K562 (cell line): ENCODE data around the gene NEURL2. TPM values are rescaled to one million over a fixed set of nuclear protein-coding genes. Genes with fewer than 3 reads are reported as not detected.

Experiments used
- ATAC-seq: fragments of 200-7000 bp; cut with Tn5 transposase; 3 replicates; pipeline ENCODE4 v1.9.1; 2020; ENCODE audit warnings: moderate library complexity
- BruUV-seq: library from RNA; stranded (reverse); fragments of 400-500 nt; replicated peaks from 2 replicates; lab custom pipeline; 2021; lab: Mats Ljungman, UMichigan
- CTCF ChIA-PET: fragments of 300-600 bp; formaldehyde crosslinking; extraction: SDS; loops from one replicate; lab custom pipeline; 2021; ENCODE audit warnings: low intra/inter-chr PET ratio; lab: Yijun Ruan, JAX
- POLR2A ChIA-PET: fragments of 300-600, 350-650 bp; sonication (Branson Sonifier 250); formaldehyde crosslinking; extraction: SDS; loops from one replicate; lab custom pipeline; 2021; ENCODE audit warnings: antibody characterized with exemption, inconsistent platforms; lab: Yijun Ruan, JAX
- DNase-seq, 4 experiments: peaks; one replicate each; pipeline versions ENCODE4 v3.0.0 to v3.0.0-alpha.2; 2011 to 2018; ENCODE audit warnings: low spot score in 3 of 4, mixed read lengths in 3 of 4; ENCODE audit errors: extremely low read depth in 1 of 4
- FAIRE-seq: peaks from 2 replicates; lab custom pipeline; 2011; peaks lifted over from hg19 to GRCh38; lab: Jason Lieb, UNC
- H2AFZ ChIP-seq: 2 replicates; pipeline ENCODE4 v1.6.0; 2011; ENCODE audit warnings: low read depth, low read length, control low read depth, inconsistent platforms
- H3K27ac ChIP-seq: fragments of 200-600 bp; 3 replicates; pipeline ENCODE4 v1.8.0; 2011; ENCODE audit warnings: low read depth, mild to moderate bottlenecking, control low read depth, inconsistent platforms, low read length, moderate library complexity, mixed read lengths; ENCODE audit errors: extremely low read depth
- H3K27me3 ChIP-seq, 2 experiments: fragments of 300-600 bp in 1 of 2; 2 replicates in 1 of 2; 3 replicates in 1 of 2; pipeline versions ENCODE4 v1.6.0 to v1.8.0; 2011; ENCODE audit warnings: inconsistent platforms in 2 of 2, low read length in 2 of 2, mild to moderate bottlenecking in 1 of 2, mixed read lengths in 1 of 2, moderate library complexity in 1 of 2; ENCODE audit not compliant: control insufficient read depth in 2 of 2, insufficient read depth in 2 of 2
- H3K36me3 ChIP-seq: fragments of 300-600 bp; 3 replicates; pipeline ENCODE4 v1.8.0; 2011; ENCODE audit warnings: mild to moderate bottlenecking, low read length, inconsistent platforms; ENCODE audit not compliant: control insufficient read depth, insufficient read depth
- H3K4me1 ChIP-seq, 2 experiments: fragments of 200-600 bp in 1 of 2; replicated peaks in 1 of 2; 2 replicates in 1 of 2; 3 replicates in 1 of 2; pipeline versions ENCODE4 v1.5.1 to v1.8.0; 2011; ENCODE audit warnings: inconsistent platforms in 2 of 2, low read length in 2 of 2, mild to moderate bottlenecking in 1 of 2, mixed read lengths in 1 of 2, moderate library complexity in 1 of 2; ENCODE audit not compliant: control insufficient read depth in 2 of 2, insufficient read depth in 2 of 2
- H3K4me2 ChIP-seq: 2 replicates; pipeline ENCODE4 v1.6.1; 2011; ENCODE audit warnings: low read length, control low read depth, inconsistent platforms, mixed read lengths; ENCODE audit not compliant: insufficient read depth
- H3K4me3 ChIP-seq: fragments of 200-600 bp; sonication (generic), shearing (Covaris generic); 2 replicates; pipeline ENCODE4 v1.5.1; 2016; ENCODE audit warnings: control low read depth, inconsistent platforms
- H3K79me2 ChIP-seq: fragments of 200-600 bp; 3 replicates; pipeline ENCODE4 v1.8.0; 2011; ENCODE audit warnings: low read length, inconsistent platforms; ENCODE audit not compliant: control insufficient read depth, insufficient read depth
- H3K9ac ChIP-seq, 2 experiments: 2 replicates each; pipeline versions ENCODE4 v1.6.0 to v1.6.1; 2011; ENCODE audit warnings: low read depth in 2 of 2, low read length in 2 of 2, control low read depth in 1 of 2, inconsistent platforms in 1 of 2, mild to moderate bottlenecking in 1 of 2, mixed read lengths in 1 of 2; ENCODE audit not compliant: insufficient read depth in 1 of 2
- H3K9me1 ChIP-seq: one replicate; pipeline ENCODE4 v1.6.0; 2011; ENCODE audit warnings: inconsistent platforms, mild to moderate bottlenecking, low read length, moderate library complexity; ENCODE audit not compliant: control insufficient read depth, insufficient read depth
- H3K9me3 ChIP-seq: replicated peaks from 2 replicates; pipeline ENCODE4 v1.5.1; 2011; ENCODE audit warnings: low read depth, low read length, inconsistent platforms; ENCODE audit not compliant: control insufficient read depth, insufficient read depth
- H4K20me1 ChIP-seq: replicated peaks from 2 replicates; pipeline ENCODE4 v1.6.1; 2011; ENCODE audit warnings: low read length, inconsistent platforms, mixed read lengths; ENCODE audit not compliant: control insufficient read depth, insufficient read depth
- ATF1 ChIP-seq, 2 experiments: fragments of 450-650 bp in 1 of 2; IDR thresholded peaks; 2 replicates each; pipeline ENCODE4 v1.6.1; 2016; ENCODE audit warnings: missing compliant biosample characterization in 1 of 2, missing genetic modification characterization in 1 of 2
- CTBP1 ChIP-seq: fragments of 450-650 bp; IDR thresholded peaks from 2 replicates; pipeline ENCODE4 v1.6.1; 2016; ENCODE audit warnings: borderline replicate concordance
- EP300 ChIP-seq: IDR thresholded peaks from 2 replicates; pipeline ENCODE4 v1.6.1; 2012; ENCODE audit warnings: low read length, improper control_type of control experiment
- FOSL1 ChIP-seq: fragments of 200-800 bp; sonication (Bioruptor generic); conservative IDR thresholded peaks from 2 replicates; pipeline ENCODE4 v1.6.1; 2016; ENCODE audit warnings: missing genetic modification characterization, missing compliant biosample characterization
- HNRNPL ChIP-seq: fragments of 200-400 bp; formaldehyde crosslinking; IDR thresholded peaks from 2 replicates; pipeline ENCODE4 v1.6.1; 2017; ENCODE audit warnings: low read depth, mild to moderate bottlenecking, low read length
- LEF1 ChIP-seq: fragments of 450-650 bp; IDR thresholded peaks from 2 replicates; pipeline ENCODE4 v1.6.1; 2016; ENCODE audit warnings: mild to moderate bottlenecking
- POLR2A ChIP-seq: fragments of 450-650 bp; conservative IDR thresholded peaks from 2 replicates; pipeline ENCODE4 v1.6.1; 2016
- RBM15 ChIP-seq: fragments of 200-400 bp; formaldehyde crosslinking; IDR thresholded peaks from 2 replicates; pipeline ENCODE4 v1.6.1; 2018; ENCODE audit warnings: mild to moderate bottlenecking, low read length, moderate library complexity; ENCODE audit not compliant: insufficient read depth
- TEAD1 ChIP-seq, 2 experiments: fragments of 450-650 bp in 1 of 2; sonication (generic) in 1 of 2; formaldehyde crosslinking; IDR thresholded peaks; 2 replicates each; pipeline versions ENCODE4 v1.4.0 to v1.8.0; 2020 to 2022; ENCODE audit warnings: mild to moderate bottlenecking in 2 of 2, missing genetic modification reagents in 1 of 2
- ZBTB33 ChIP-seq: sonication (generic); formaldehyde crosslinking; IDR thresholded peaks from 2 replicates; pipeline ENCODE4 v1.8.1; 2023; ENCODE audit warnings: mild to moderate bottlenecking, missing genetic modification reagents
- ZNF133 ChIP-seq: fragments of 250-450 bp; sonication (Bioruptor Pico); IDR thresholded peaks from 2 replicates; pipeline ENCODE4 v1.4.0; 2020; ENCODE audit warnings: mild to moderate bottlenecking
- ZNF143 ChIP-seq: sonication (generic); formaldehyde crosslinking; IDR thresholded peaks from 2 replicates; pipeline ENCODE4 v1.9.0; 2022; ENCODE audit warnings: mild to moderate bottlenecking, missing genetic modification reagents
- ZNF232 ChIP-seq: sonication (generic); formaldehyde crosslinking; IDR thresholded peaks from 2 replicates; pipeline ENCODE4 v1.8.0; 2022; ENCODE audit warnings: mild to moderate bottlenecking, missing genetic modification reagents
- ZNF384 ChIP-seq: IDR thresholded peaks from 2 replicates; pipeline ENCODE4 v1.6.1; 2012; ENCODE audit warnings: low read depth, low read length, improper control_type of control experiment
- ZNF511 ChIP-seq: sonication (generic); formaldehyde crosslinking; IDR thresholded peaks from 2 replicates; pipeline ENCODE4 v1.8.0; 2022; ENCODE audit warnings: mild to moderate bottlenecking, missing genetic modification reagents
- WGBS: fragments of 100-300 bp; shearing (Covaris generic); methylation state at CpG from one replicate; pipeline ENCODE4 v1.1.6; 2016; ENCODE audit warnings: low coverage, mixed read lengths; ENCODE audit not compliant: insufficient coverage; ENCODE audit errors: missing lambda C conversion rate; 5-methylcytosine and 5-hydroxymethylcytosine counted together
- in situ Hi-C: fragments of 300-500 bp; cut with MboI; formaldehyde crosslinking; loops from 4 replicates; pipeline ENCODE4 v1.15.0; 2018; ENCODE audit warnings: inconsistent platforms, mixed read lengths
- intact Hi-C: fragments of 100-400 bp; cut with micrococcal nuclease; formaldehyde crosslinking; loops from 2 replicates; pipeline ENCODE4 v1.14.2; 2022
- polyA plus RNA-seq, 8 experiments: library from polyadenylated mRNA; depleted of rRNA in 4 of 8; stranded (reverse) in 5 of 8; unstranded in 3 of 8; fragments of >200 nt; fragmentation: Nextera tagmentation in 2 of 8; fragmentation: Illumina TruSeq in 1 of 8; extraction: Ambion mirVana in 2 of 8; extraction: Trizol in 1 of 8; gene quantifications; 2 replicates each; pipeline versions ENCODE4 v1.2.1 to v1.2.3, GENCODE V29; 2011 to 2014; ENCODE audit warnings: inconsistent platforms in 1 of 8, missing spikeins in 1 of 8
- total RNA-seq, 7 experiments: library from RNA; depleted of rRNA in 6 of 7; stranded (reverse); fragments of >200 nt in 6 of 7; fragmentation: Illumina TruSeq in 2 of 7; extraction: Trizol in 2 of 7; gene quantifications; 2 replicates each; pipeline versions ENCODE4 v1.2.1 to v1.2.3, GENCODE V29; 2011 to 2021; ENCODE audit warnings: low replicate concordance in 1 of 7

NEURL2 gene
- total and polyA plus RNA-seq, 9 of the 15 experiments (the other 6 are each of a cell fraction or from before 2014, with no cell fraction given): 0.22 to 1.9 (median 0.50) TPM; not detected in 1

DNA sequence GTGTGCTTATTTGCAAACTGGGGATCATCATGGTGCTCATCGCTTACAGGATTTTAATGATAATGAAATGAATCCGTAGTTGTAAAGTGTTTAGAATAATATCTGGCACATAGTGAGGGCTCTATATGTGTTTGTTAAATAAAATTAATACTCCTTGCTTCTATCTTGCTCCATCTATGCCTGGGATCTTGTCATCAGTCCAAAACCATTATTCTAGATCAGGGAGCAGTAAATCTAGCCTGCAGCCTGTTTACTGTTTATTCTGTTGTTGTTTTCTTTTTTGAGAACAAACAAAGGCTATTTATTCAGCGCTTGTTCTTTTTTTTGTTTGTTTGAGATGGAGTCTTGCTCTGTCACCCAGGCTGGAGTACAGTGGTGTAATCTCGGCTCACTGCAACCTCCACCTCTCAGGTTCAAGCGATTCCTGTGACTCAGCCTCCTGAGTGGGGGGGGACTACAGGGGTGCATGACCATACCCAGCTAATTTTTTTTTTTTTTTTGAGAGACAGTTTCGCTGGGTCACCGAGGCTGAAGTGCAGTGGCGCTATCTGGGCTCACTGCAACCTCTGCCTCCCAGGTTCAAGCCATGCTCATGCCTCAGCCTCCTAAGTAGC, 41.9 kb downstream of the NEURL2 start:
- in situ Hi-C loops: no loop called here
- CTCF ChIA-PET: no interaction called here

More for the DNA sequence above, 41.9 kb downstream of the NEURL2 start:
- no peak for FAIRE-seq
- no TSS peak for BruUV-seq
- POLR2A ChIA-PET: no interaction called here
- H3K9me3 ChIP-seq: peaks cover 5% of the 10 kb centered on the region
- intact Hi-C loops: no loop called here
- H3K9me1 ChIP-seq: peaks cover 3% of the 10 kb centered on the region
- no peak overlapping the region for H3K27ac ChIP-seq
- no peak overlapping the region for H3K4me2 ChIP-seq
- ATAC-seq: no peak
- peaks cover 11 to 12% of the 10 kb centered on the region in 2 experiments; a peak in 4 of 5 replicates for H3K4me1 ChIP-seq
- TF ChIP-seq CTBP1 (no peak), ZBTB33 (CRISPR knock-in tag) (peak; percentile 35; the same call in 1 of the 2 replicates), LEF1 (no peak), POLR2A (no peak), ZNF232 (CRISPR knock-in tag) (no peak), EP300 (no peak), TEAD1 (CRISPR knock-in tag; IDR thresholded peaks at IDR 0.05) (no peak), HNRNPL (no peak), ZNF511 (CRISPR knock-in tag) (no peak), ZNF384 (peak; percentile 33; the same call in 1 of the 2 replicates), ZNF143 (CRISPR knock-in tag) (no peak), RBM15 (no peak), ZNF133 (CRISPR knock-in tag) (no peak), FOSL1 (tag) (no peak), ATF1 (CRISPR knock-in tag; IDR thresholded peaks at IDR 0.05) (no peak), ATF1 (tag; IDR thresholded peaks at IDR 0.05) (no peak)
- 67% methylated on average over 5 of the region's 8 CpGs for WGBS
- H3K79me2 ChIP-seq: no peaks in the 10 kb centered on the region
- no peak overlapping the region for H3K9ac ChIP-seq
- DNase-seq: no peak
- peaks cover 24% of the 10 kb centered on the region; the same call in 2 of the 3 replicates for H3K36me3 ChIP-seq
- no peak overlapping the region for H3K4me3 ChIP-seq
- H3K27me3 ChIP-seq: no peaks in the 10 kb centered on the region
- no peaks in the 10 kb centered on the region for H4K20me1 ChIP-seq
- H2AFZ ChIP-seq: no peak overlapping the region
